SKM-1 treated with dmso at 0.1 percent for 144 hours (cell line): ENCODE data around the gene SEMA7A.
A peak's percentile ranks its signal among the peaks of the same experiment; 100 is the strongest.
"Not testable (repeated sequence)": the region's sequence is repeated elsewhere in the genome, so short reads cannot be mapped to it uniquely, and the experiment has no call there.

ENCODE experiments used
- DNase-seq: peaks from one replicate; lab custom pipeline; 2025; ENCODE audit not compliant: unreplicated experiment; lab: John Stamatoyannopoulos, UW

The SEMA7A gene

GRCh38 chr15:74433592-74434262, at the start of gene SEMA7A:
SEMA7A (minus strand) TSS chr15:74433958; CDS start chr15:74433918, 40 bp downstream.
- DNase-seq: peak; percentile 85

GRCh38 chr15:74482661-74483060, 48.9 kb upstream of the SEMA7A start:
- DNase-seq: no peak

- DNase-seq: not testable (repeated sequence)
Measured at GRCh38 chr15:74480364-74480763, 46.6 kb upstream of the SEMA7A start.

GRCh38 chr15:74471621-74472020, 37.9 kb upstream of the SEMA7A start:
- DNase-seq: not testable (repeated sequence)

- DNase-seq: peak; percentile 60
Measured at GRCh38 chr15:74470631-74471395, 37.1 kb upstream of the SEMA7A start.

GRCh38 chr15:74468341-74469032, 34.7 kb upstream of the SEMA7A start:
- DNase-seq: no peak

GRCh38 chr15:74466570-74466969, 32.8 kb upstream of the SEMA7A start:
- DNase-seq: no peak

GRCh38 chr15:74464897-74465296, 31.1 kb upstream of the SEMA7A start:
- no peak for DNase-seq

- DNase-seq: peak; percentile 60
Measured at GRCh38 chr15:74464216-74464615, 30.5 kb upstream of the SEMA7A start.

- DNase-seq: no peak
Measured at GRCh38 chr15:74463634-74464033, 29.9 kb upstream of the SEMA7A start.

- DNase-seq: no peak
Measured at GRCh38 chr15:74461847-74462511, 28.2 kb upstream of the SEMA7A start.

- peak; percentile 91 for DNase-seq
Measured at GRCh38 chr15:74460871-74461846, 27.4 kb upstream of the SEMA7A start, which contains the start of gene UBL7. UBL7 (minus strand) TSS chr15:74461160; CDS start chr15:74458867, 2,293 bp downstream.

GRCh38 chr15:74460298-74460697, 26.5 kb upstream of the SEMA7A start:
- DNase-seq: no peak

- not testable (repeated sequence) for DNase-seq
Measured at GRCh38 chr15:74459798-74460197, 26.0 kb upstream of the SEMA7A start.

- no peak for DNase-seq
Measured at GRCh38 chr15:74458473-74458872, 24.7 kb upstream of the SEMA7A start.

- DNase-seq: not testable (repeated sequence)
Measured at GRCh38 chr15:74457036-74457435, 23.3 kb upstream of the SEMA7A start.

- DNase-seq: no peak
Measured at GRCh38 chr15:74454764-74455500, 21.2 kb upstream of the SEMA7A start.

GRCh38 chr15:74453925-74454763, 20.4 kb upstream of the SEMA7A start:
- no peak for DNase-seq
